Kidney (tissue), 14 donors: ENCODE measurements around the gene ISCA2. TPM values are rescaled to one million over a fixed set of nuclear protein-coding genes. Genes with fewer than 3 reads are reported as not detected.
A peak's percentile ranks its signal among the peaks of the same experiment; 100 is the strongest.

Experiments
- DNase-seq, 5 donors: peaks; one replicate each; pipeline ENCODE4 v3.0.0-alpha.2; 2013 to 2020
- FAIRE-seq: peaks from 2 replicates; lab custom pipeline; 2012; peaks lifted over from hg19 to GRCh38; lab: Jason Lieb, UNC
- H3K27ac ChIP-seq, 2 donors: one replicate each; pipeline ENCODE4 v1.7.0; 2013; ENCODE audit warnings: low read depth in 2 of 2, low read length in 2 of 2, inconsistent platforms in 1 of 2
- H3K27me3 ChIP-seq: one replicate; pipeline ENCODE4 v1.7.1; 2013; ENCODE audit warnings: low read length, inconsistent platforms; ENCODE audit not compliant: control insufficient read depth, insufficient read depth
- H3K36me3 ChIP-seq, 3 donors: one replicate each; pipeline versions ENCODE4 v1.7.0 to v1.7.1; 2013; ENCODE audit warnings: low read length in 3 of 3, control low read depth in 1 of 3, inconsistent platforms in 1 of 3; ENCODE audit not compliant: insufficient read depth in 3 of 3, control insufficient read depth in 2 of 3
- H3K4me1 ChIP-seq, 3 donors: one replicate each; pipeline versions ENCODE4 v1.7.0 to v1.7.1; 2013; ENCODE audit warnings: low read length in 3 of 3, inconsistent platforms in 1 of 3, low read depth in 1 of 3; ENCODE audit not compliant: control insufficient read depth in 2 of 3, insufficient read depth in 2 of 3
- H3K4me3 ChIP-seq, 3 donors: one replicate each; pipeline versions ENCODE4 v1.7.0 to v1.8.1; 2013; ENCODE audit warnings: low read length in 3 of 3, control low read depth in 1 of 3, inconsistent platforms in 1 of 3
- H3K9ac ChIP-seq, 3 donors: one replicate each; pipeline versions ENCODE4 v1.7.0 to v1.7.1; 2013; ENCODE audit warnings: low read length in 3 of 3, control low read depth in 1 of 3, inconsistent platforms in 1 of 3
- H3K9me3 ChIP-seq, 3 donors: one replicate each; pipeline versions ENCODE4 v1.7.0 to v1.7.1; 2013; ENCODE audit warnings: low read length in 3 of 3, control low read depth in 1 of 3, inconsistent platforms in 1 of 3; ENCODE audit not compliant: control insufficient read depth in 2 of 3, insufficient read depth in 1 of 3
- intact Hi-C: fragments of 100-400 bp; cut with DNase I; formaldehyde crosslinking; loops from one replicate; pipeline ENCODE4 v1.11.1; 2022
- polyA plus RNA-seq: library from polyadenylated mRNA; stranded (reverse); fragments of 350-450 nt; fragmentation: Illumina TruSeq; extraction: RNeasy Lipid Tissue Mini Kit (QIAGEN cat#74804); gene quantifications from one replicate; pipeline ENCODE4 v1.2.3, GENCODE V29; 2014; ENCODE audit warnings: low read depth, low replicate concordance; ENCODE audit not compliant: insufficient read depth
- total RNA-seq: library from RNA; stranded (reverse); fragmentation: NEBNext Ultra II Directional; extraction: Animal tissue kit (Norgen Biotek cat#: 25700); gene quantifications from one replicate; pipeline ENCODE4 v1.2.1, GENCODE V29; 2021
- TF ChIP-seq, protein P1 (sequence below): IDR thresholded peaks from 3 replicates; pipeline ENCODE4 v1.5.1; 2012; ENCODE audit warnings: mild to moderate bottlenecking, moderate library complexity, borderline replicate concordance; ENCODE audit not compliant: insufficient read depth; ENCODE audit errors: extremely low read depth
- donor health status: control.
- donor health status: control.
- donor health status: control.
- donor health status: control.
- donor health status: control.
- donor health status: DM: yes; HTN: yes; CAD: no.
- donor health status: Normal renal cell carcinoma (clear cell type).

ISCA2 gene
- total and polyA plus RNA-seq, 2 donors from 2014 or later = 27.1 to 60.1 TPM

DNA sequence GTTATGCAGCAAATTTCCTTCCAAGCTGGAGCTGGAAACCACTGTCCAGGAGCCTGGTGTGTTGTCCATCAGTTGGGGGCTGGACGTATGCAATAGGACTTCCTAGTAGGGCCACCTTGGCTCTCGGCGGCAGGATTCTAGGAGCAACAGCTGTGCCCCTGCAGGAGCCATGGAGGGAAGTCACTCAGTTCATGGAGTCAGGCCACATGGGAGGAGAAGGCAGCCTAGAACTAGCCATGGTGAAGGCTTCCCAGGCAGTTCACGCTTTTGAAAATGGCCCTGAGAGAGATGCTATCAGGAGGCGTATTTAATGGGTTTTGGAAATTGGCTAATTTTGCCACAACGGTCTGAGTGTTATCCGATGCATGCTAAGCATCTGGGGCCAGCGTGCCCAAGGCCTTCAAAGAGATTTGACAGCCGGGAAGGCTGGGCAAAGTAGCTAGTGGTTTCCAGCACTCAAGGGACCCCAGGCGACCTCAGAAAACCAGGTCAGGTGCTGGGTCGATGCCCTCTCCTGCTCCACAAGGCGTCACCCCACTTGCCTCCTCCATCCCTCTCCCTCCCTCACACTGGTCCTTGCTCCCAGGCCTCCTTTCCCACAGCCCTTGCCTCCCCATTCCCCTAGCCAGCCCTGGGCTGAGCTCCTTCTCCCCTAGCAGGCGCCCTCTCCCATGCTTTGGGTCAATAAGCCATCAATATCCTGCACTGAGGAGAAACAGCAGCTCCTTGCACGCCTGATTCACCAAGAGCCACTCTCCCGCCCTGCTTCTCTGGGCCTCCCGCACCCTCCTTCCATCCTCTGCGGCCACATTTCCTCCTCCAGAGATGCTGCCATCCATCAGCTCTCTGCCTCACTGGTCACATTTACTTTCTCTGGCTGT lies 36.6 kb upstream of the ISCA2 start:
- intact Hi-C loops = no loop called here
- FAIRE-seq = no peak
- no peak overlapping the region for H3K4me3 ChIP-seq
- no peak overlapping the region for H3K9ac ChIP-seq
- H3K27ac ChIP-seq = no peak overlapping the region
- no peaks in the 10 kb centered on the region for H3K27me3 ChIP-seq
- no peaks in the 10 kb centered on the region for H3K36me3 ChIP-seq
- no peaks in the 10 kb centered on the region for H3K9me3 ChIP-seq
- TF ChIP-seq, protein P1, sequence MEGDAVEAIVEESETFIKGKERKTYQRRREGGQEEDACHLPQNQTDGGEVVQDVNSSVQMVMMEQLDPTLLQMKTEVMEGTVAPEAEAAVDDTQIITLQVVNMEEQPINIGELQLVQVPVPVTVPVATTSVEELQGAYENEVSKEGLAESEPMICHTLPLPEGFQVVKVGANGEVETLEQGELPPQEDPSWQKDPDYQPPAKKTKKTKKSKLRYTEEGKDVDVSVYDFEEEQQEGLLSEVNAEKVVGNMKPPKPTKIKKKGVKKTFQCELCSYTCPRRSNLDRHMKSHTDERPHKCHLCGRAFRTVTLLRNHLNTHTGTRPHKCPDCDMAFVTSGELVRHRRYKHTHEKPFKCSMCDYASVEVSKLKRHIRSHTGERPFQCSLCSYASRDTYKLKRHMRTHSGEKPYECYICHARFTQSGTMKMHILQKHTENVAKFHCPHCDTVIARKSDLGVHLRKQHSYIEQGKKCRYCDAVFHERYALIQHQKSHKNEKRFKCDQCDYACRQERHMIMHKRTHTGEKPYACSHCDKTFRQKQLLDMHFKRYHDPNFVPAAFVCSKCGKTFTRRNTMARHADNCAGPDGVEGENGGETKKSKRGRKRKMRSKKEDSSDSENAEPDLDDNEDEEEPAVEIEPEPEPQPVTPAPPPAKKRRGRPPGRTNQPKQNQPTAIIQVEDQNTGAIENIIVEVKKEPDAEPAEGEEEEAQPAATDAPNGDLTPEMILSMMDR = no peak
- H3K4me1 ChIP-seq = no peaks in the 10 kb centered on the region
- DNase-seq = peak in 3 of 5 donors; percentile 16 to 42 (median 35)

- Histone ChIP-seq H3K36me3 (no peaks in the 10 kb centered on the region), H3K27me3 (no peaks in the 10 kb centered on the region), H3K9ac (no peak overlapping the region), H3K4me1 (no peaks in the 10 kb centered on the region), H3K27ac (no peak overlapping the region), H3K4me3 (no peak overlapping the region), H3K9me3 (no peaks in the 10 kb centered on the region)
- TF ChIP-seq, protein P1 = no peak
- intact Hi-C loops = no loop called here
- no peak for DNase-seq
- FAIRE-seq = no peak
Measured at GRCh38 chr14:74457565-74457895, 36.0 kb upstream of the ISCA2 start.

DNA sequence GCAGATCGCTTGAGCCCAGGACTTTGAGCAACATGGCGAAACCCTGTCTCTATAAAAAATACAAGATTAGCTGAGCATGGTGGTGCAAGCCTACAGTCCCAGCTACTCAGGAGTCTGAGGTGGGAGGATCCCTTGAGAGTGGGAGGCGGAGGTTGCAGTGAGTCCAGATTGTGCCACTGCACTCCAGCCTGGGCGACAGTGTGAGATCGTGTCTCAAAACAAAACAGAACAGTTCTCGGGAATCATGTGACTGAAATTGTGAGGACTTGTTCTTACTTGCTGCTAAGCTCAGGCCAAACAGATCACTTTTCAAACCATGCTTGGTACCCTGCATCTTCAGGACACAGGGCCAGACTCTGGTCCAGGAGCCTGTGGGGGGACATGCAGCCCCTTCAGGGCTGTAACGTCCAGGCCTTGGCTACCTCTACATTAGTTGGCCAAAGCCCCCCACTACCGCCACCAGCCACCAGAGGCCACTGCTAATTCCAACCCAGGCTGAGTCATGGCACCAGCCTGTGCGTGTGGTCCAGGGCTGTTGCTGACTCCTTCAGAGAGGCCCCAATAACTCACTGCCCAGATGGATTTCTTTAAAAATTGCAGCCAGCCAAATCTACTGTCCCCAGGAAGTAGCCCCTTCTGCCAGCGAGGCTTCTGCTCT lies 34.1 kb upstream of the ISCA2 start:
- intact Hi-C loops = no loop called here
- H3K9me3 ChIP-seq = no peaks in the 10 kb centered on the region
- no peaks in the 10 kb centered on the region for H3K27me3 ChIP-seq
- H3K27ac ChIP-seq = no peak overlapping the region
- H3K4me3 ChIP-seq = no peak overlapping the region
- H3K9ac ChIP-seq = no peak overlapping the region
- no peak for FAIRE-seq
- peak in 1 of 5 donors; percentile 40 for DNase-seq
- H3K36me3 ChIP-seq = no peaks in the 10 kb centered on the region
- TF ChIP-seq, protein P1 = peak; percentile 24
- H3K4me1 ChIP-seq = no peaks in the 10 kb centered on the region
